RWPE2 (cell line): ENCODE data around the gene MRPL36.

Source experiments
- ATAC-seq: fragments of 200-7000 bp; cut with Tn5 transposase; 3 replicates; pipeline ENCODE4 v1.9.1; 2021; ENCODE audit warnings: low read depth
- DNase-seq: peaks from one replicate; pipeline ENCODE4 v3.0.0-alpha.2; 2020; ENCODE audit warnings: low spot score
- H3K27ac ChIP-seq: fragments of 450-650 bp; 2 replicates; pipeline ENCODE4 v1.5.1; 2017; ENCODE audit warnings: mild to moderate bottlenecking; ENCODE audit not compliant: poor library complexity, severe bottlenecking
- H3K27me3 ChIP-seq: fragments of 250-450 bp; sonication (Bioruptor Pico); 2 replicates; pipeline ENCODE4 v1.5.1; 2021; ENCODE audit warnings: mild to moderate bottlenecking, moderate library complexity; ENCODE audit not compliant: insufficient read depth, poor library complexity, severe bottlenecking
- H3K36me3 ChIP-seq: fragments of 250-450 bp; sonication (Bioruptor Pico); 2 replicates; pipeline ENCODE4 v1.5.1; 2020; ENCODE audit warnings: low read depth, mild to moderate bottlenecking, moderate library complexity
- H3K4me1 ChIP-seq: fragments of 250-450 bp; sonication (Bioruptor Pico); 2 replicates; pipeline ENCODE4 v1.5.1; 2021; ENCODE audit warnings: mild to moderate bottlenecking, moderate library complexity; ENCODE audit not compliant: insufficient read depth, poor library complexity, severe bottlenecking
- H3K4me3 ChIP-seq: fragments of 250-450 bp; sonication (Bioruptor Pico); 2 replicates; pipeline ENCODE4 v1.5.1; 2021; ENCODE audit warnings: mild to moderate bottlenecking, moderate library complexity; ENCODE audit not compliant: severe bottlenecking
- H3K9me3 ChIP-seq: fragments of 250-450 bp; sonication (Bioruptor Pico); 2 replicates; pipeline ENCODE4 v1.5.1; 2021; ENCODE audit warnings: mild to moderate bottlenecking, moderate library complexity; ENCODE audit not compliant: severe bottlenecking
- TF ChIP-seq, protein P1 (sequence below): fragments of 450-650 bp; IDR thresholded peaks from one replicate; pipeline ENCODE4 v1.5.1; 2017; ENCODE audit warnings: mild to moderate bottlenecking, moderate library complexity; ENCODE audit not compliant: poor library complexity, severe bottlenecking

Gene MRPL36

DNA sequence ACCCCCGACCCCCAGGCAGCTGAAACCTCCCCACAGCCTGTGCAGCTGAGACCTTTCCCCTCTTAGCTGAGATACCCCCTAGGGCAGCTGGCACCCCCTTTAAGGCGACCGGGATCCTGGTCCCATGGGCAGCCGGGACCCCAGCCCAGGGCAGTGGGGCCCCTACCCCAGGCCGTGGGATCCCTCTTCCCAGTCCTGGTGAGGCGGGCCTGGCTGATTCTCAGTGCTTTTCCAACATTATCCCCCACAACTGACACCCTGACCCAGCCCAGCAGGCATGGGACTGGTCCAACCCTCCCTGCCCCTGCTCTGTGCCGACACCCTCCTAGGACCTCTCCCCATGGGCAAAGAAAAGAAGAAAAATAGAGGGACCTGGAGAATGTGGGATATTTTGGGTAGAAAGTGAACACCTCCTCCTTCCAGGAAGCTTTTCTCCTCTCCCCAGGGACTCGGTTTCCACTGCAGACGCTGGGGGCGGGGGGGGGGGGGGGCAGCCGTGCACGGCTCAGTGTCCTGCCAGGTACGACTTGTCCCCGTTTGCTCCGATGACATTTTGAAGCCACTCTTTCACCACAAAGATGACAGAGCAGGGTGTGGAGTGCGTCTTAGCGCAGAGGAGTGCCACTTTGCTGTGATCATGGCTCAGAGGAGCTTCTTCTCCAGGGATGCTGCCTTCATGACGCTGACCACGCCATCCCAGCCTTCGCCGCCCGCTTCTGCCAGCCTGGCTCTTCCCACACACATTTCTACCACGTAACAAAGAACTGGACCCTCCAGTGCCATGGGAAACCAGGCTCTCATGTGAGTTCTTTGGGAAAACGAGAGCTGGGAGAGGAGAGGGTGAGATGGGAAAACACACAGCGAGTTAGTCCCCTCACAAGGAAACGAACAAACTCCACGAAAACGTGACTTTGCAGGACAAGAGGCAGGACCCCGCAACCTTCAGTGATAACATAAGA is 47.5 kb downstream of the MRPL36 start:
- ATAC-seq (no peak), DNase-seq (no peak)
- no peaks in the 10 kb centered on the region for H3K9me3 ChIP-seq
- TF ChIP-seq, protein P1, sequence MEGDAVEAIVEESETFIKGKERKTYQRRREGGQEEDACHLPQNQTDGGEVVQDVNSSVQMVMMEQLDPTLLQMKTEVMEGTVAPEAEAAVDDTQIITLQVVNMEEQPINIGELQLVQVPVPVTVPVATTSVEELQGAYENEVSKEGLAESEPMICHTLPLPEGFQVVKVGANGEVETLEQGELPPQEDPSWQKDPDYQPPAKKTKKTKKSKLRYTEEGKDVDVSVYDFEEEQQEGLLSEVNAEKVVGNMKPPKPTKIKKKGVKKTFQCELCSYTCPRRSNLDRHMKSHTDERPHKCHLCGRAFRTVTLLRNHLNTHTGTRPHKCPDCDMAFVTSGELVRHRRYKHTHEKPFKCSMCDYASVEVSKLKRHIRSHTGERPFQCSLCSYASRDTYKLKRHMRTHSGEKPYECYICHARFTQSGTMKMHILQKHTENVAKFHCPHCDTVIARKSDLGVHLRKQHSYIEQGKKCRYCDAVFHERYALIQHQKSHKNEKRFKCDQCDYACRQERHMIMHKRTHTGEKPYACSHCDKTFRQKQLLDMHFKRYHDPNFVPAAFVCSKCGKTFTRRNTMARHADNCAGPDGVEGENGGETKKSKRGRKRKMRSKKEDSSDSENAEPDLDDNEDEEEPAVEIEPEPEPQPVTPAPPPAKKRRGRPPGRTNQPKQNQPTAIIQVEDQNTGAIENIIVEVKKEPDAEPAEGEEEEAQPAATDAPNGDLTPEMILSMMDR: no peak
- no peak overlapping the region for H3K27ac ChIP-seq
- H3K36me3 ChIP-seq: no peaks in the 10 kb centered on the region
- H3K4me1 ChIP-seq: no peaks in the 10 kb centered on the region
- no peak overlapping the region for H3K4me3 ChIP-seq
- H3K27me3 ChIP-seq: peaks cover 13% of the 10 kb centered on the region

DNA sequence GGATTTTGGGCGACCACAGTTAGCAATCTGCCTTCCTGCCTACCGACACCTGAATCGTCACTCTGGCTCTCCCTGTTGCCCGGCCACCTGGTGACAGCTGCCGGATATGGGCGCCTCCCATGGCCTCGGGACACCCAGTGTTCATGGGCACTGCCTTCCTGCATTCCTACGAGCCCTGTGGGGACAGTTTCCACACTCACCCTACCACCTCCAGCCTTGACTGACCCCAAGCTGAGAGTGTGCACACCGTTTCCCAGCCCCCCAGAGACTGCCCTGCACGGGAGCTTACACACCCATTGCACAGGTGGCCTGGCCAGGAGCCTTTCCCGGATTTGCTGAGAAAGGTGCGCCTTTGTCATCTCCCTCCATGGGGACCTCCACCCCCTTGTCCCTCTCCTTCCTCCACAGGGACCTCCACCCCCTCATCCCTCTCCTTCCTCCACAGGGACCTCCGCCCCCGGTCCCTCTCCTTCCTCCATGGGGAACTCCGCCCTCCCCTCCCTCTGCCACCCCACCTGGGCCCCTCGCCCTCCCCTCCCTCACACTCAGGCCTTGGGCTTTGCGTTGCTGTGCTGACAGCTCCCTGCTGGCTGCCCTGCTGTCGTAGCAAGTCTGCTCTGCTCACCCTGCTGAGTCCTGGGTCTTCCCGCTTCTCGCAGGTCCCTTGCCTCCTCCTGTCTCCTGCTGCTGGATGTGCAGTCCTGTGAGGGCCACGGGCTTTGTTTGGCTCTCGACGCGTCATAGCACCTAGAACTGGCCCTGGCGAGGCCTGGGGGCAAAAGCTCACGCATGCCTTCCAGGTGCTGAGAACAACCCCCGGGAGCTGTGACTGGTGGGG is 48.4 kb downstream of the MRPL36 start:
- Histone ChIP-seq H3K27me3 (peaks cover 13% of the 10 kb centered on the region), H3K27ac (no peak overlapping the region), H3K9me3 (no peaks in the 10 kb centered on the region), H3K4me1 (no peaks in the 10 kb centered on the region), H3K4me3 (no peak overlapping the region), H3K36me3 (no peaks in the 10 kb centered on the region)
- DNase-seq (no peak), ATAC-seq (no peak)
- TF ChIP-seq, protein P1: no peak

DNA sequence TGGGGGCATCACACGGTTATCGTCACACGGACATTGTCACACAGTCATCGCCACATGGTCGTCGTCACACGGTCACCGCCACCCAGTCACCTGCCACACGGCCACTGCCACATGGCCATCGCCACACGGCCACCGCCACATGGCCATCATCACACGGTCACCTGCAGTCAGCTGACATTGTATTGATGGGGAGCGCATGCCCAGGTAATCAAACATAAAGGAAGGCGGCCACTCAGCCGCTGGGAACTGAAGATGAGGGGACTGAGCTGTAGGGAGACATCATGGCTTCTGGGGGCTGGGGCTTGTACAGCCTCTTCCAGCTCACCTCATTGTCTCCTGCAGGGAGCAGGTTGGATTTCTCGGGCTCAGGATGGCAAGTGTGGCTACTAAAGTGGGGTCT is 49.2 kb downstream of the MRPL36 start:
- no peaks in the 10 kb centered on the region for H3K36me3 ChIP-seq
- H3K27ac ChIP-seq: no peak overlapping the region
- H3K4me3 ChIP-seq: no peak overlapping the region
- no peaks in the 10 kb centered on the region for H3K9me3 ChIP-seq
- TF ChIP-seq, protein P1: no peak
- DNase-seq: peak; percentile 61
- peaks cover 13% of the 10 kb centered on the region for H3K27me3 ChIP-seq
- no peak for ATAC-seq
- no peaks in the 10 kb centered on the region for H3K4me1 ChIP-seq

DNA sequence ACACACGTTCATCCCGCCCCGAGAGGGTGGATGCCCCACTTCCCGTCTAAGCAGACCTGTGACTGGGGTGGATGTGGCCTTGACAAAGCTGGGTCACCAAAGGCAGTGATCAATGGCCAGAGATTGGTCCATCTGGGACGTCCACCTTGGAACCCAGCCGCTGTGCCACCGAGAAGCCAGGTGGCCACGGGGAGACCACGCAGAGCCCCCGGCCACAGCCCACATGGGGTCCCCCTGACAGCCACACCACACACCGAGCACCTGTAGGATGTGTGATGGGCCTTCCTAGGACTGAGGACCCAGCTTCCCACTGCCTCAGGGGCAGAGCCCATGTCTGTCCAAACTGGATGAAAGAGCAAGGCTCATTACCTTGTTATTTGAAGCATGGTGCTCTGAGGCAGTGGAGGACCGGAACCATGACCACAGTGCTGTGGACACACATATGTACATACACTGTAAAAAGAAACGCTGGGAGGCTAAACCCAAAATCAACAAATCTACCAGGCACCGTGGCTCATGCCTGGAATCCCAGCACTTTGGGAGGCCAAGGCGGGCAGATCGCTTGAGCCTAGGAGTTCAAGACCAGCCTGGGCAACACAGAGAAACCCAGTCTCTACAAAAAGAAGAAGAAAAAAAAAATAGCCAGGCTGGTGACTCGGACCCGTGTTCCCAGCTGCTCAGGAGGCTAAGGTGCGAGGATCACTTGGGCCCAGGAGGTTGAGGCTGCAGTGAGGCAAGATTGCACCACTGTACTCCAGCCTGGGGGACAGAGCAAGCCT is 50.1 kb downstream of the MRPL36 start:
- H3K4me1 ChIP-seq: no peaks in the 10 kb centered on the region
- no peak overlapping the region for H3K27ac ChIP-seq
- no peak for ATAC-seq
- H3K36me3 ChIP-seq: no peaks in the 10 kb centered on the region
- TF ChIP-seq, protein P1: no peak
- peaks cover 13% of the 10 kb centered on the region for H3K27me3 ChIP-seq
- H3K9me3 ChIP-seq: no peaks in the 10 kb centered on the region
- peak; percentile 47 for DNase-seq
- H3K4me3 ChIP-seq: no peak overlapping the region
